Skeletal muscle tissue (tissue), 4 donors: Measurements from ENCODE around the gene DEPDC1. TPM values are rescaled to one million over a fixed set of nuclear protein-coding genes. Genes with fewer than 3 reads are reported as not detected.
A peak's percentile ranks its signal among the peaks of the same experiment; 100 is the strongest.
"Not testable (repeated sequence)": the region's sequence is repeated elsewhere in the genome, so short reads cannot be mapped to it uniquely, and the experiment has no call there.

Experiments
- H3K27ac ChIP-seq: one replicate; pipeline ENCODE4 v1.7.0; 2013; ENCODE audit warnings: mild to moderate bottlenecking, low read depth, low read length, inconsistent platforms
- H3K27me3 ChIP-seq, 3 donors: one replicate each; pipeline ENCODE4 v1.7.0; 2013; ENCODE audit warnings: low read length in 3 of 3; ENCODE audit not compliant: control insufficient read depth in 3 of 3, insufficient read depth in 3 of 3
- H3K36me3 ChIP-seq, 3 donors: one replicate each; pipeline ENCODE4 v1.7.0; 2013; ENCODE audit warnings: low read length in 3 of 3; ENCODE audit not compliant: control insufficient read depth in 3 of 3, insufficient read depth in 3 of 3
- H3K4me1 ChIP-seq, 3 donors: one replicate each; pipeline ENCODE4 v1.7.0; 2013; ENCODE audit warnings: low read length in 3 of 3, mild to moderate bottlenecking in 3 of 3; ENCODE audit not compliant: control insufficient read depth in 3 of 3, insufficient read depth in 3 of 3
- H3K4me3 ChIP-seq, 3 donors: one replicate each; pipeline ENCODE4 v1.7.0; 2013; ENCODE audit warnings: low read length in 3 of 3
- H3K9ac ChIP-seq, 3 donors: one replicate each; pipeline ENCODE4 v1.7.0; 2013; ENCODE audit warnings: low read length in 3 of 3, mild to moderate bottlenecking in 3 of 3, moderate library complexity in 2 of 3, low read depth in 1 of 3
- H3K9me3 ChIP-seq, 3 donors: one replicate each; pipeline ENCODE4 v1.7.0; 2013; ENCODE audit warnings: low read length in 3 of 3; ENCODE audit not compliant: control insufficient read depth in 3 of 3
- total RNA-seq: library from RNA; depleted of rRNA; stranded (reverse); fragments of >200 nt; gene quantifications from one replicate; pipeline ENCODE4 v1.2.3, GENCODE V29; 2014
- donor health status: Osteomylitis.

The DEPDC1 gene
- total RNA-seq, 1 donor from 2014 or later = 3.1 TPM

DNA sequence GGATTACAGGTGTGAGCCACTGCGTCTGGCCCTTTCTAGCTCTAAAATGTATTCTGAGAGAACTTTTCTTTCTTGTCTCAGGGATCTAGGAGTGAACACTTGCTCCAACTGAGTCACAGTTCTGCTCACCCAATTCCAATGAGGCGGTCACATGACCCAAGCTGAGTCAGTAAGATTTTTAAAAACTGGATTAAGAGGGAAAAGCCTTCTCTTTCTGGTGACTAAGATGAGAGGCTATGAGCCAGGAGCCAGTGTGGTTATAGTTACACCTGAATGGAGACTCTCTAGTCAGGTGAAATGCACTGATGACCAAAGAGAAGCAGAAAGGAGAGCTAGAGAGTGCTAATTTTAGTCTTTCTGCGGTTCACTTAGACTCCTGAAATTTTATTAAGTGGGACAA, 9.5 kb upstream of the DEPDC1 start:
- H3K27me3 ChIP-seq = no peaks in the 10 kb centered on the region
- H3K4me3 ChIP-seq = no peak overlapping the region
- no peaks in the 10 kb centered on the region for H3K4me1 ChIP-seq
- H3K36me3 ChIP-seq = no peaks in the 10 kb centered on the region
- H3K27ac ChIP-seq = no peak overlapping the region
- no peak overlapping the region for H3K9ac ChIP-seq
- peaks cover 0 to 1% (median 0%) of the 10 kb centered on the region in 3 donors for H3K9me3 ChIP-seq

- H3K9me3 ChIP-seq = peaks cover 0 to 1% (median 0%) of the 10 kb centered on the region in 3 donors
- no peaks in the 10 kb centered on the region for H3K36me3 ChIP-seq
- H3K27me3 ChIP-seq = no peaks in the 10 kb centered on the region
- H3K4me1 ChIP-seq = no peaks in the 10 kb centered on the region
- H3K4me3 ChIP-seq = no peak overlapping the region
- no peak overlapping the region for H3K27ac ChIP-seq
- no peak overlapping the region for H3K9ac ChIP-seq
Observed at GRCh38 chr1:68503085-68503484, 6.2 kb upstream of the DEPDC1 start.

- Histone ChIP-seq H3K4me3 (peak overlapping the region; percentile 76 to 90 (median 84)), H3K27me3 (no peaks in the 10 kb centered on the region), H3K36me3 (no peaks in the 10 kb centered on the region), H3K9ac (peak overlapping the region; percentile 41 to 77 (median 59)), H3K4me1 (peaks cover 10 to 16% (median 12%) of the 10 kb centered on the region in 3 donors), H3K27ac (no peak overlapping the region), H3K9me3 (no peaks in the 10 kb centered on the region)
Observed at GRCh38 chr1:68497358-68497698, 446 bp upstream of the DEPDC1 start.

GRCh38 chr1:68495968-68496679, 758 bp downstream of the DEPDC1 start:
- no peaks in the 10 kb centered on the region for H3K36me3 ChIP-seq
- no peaks in the 10 kb centered on the region for H3K9me3 ChIP-seq
- H3K4me3 ChIP-seq = peak overlapping the region; percentile 76 to 90 (median 84)
- peak overlapping the region; percentile 41 to 77 (median 75) for H3K9ac ChIP-seq
- H3K27ac ChIP-seq = no peak overlapping the region
- H3K4me1 ChIP-seq = peaks cover 10 to 16% (median 12%) of the 10 kb centered on the region in 3 donors
- no peaks in the 10 kb centered on the region for H3K27me3 ChIP-seq

- Histone ChIP-seq H3K27ac (no peak overlapping the region), H3K9me3 (no peaks in the 10 kb centered on the region), H3K9ac (no peak overlapping the region), H3K4me1 (peaks cover 10 to 16% (median 12%) of the 10 kb centered on the region in 3 donors), H3K27me3 (no peaks in the 10 kb centered on the region), H3K4me3 (no peak overlapping the region), H3K36me3 (no peaks in the 10 kb centered on the region)
Observed at GRCh38 chr1:68495532-68495931, 1.4 kb downstream of the DEPDC1 start.

- Histone ChIP-seq H3K27ac (no peak overlapping the region), H3K36me3 (no peaks in the 10 kb centered on the region), H3K4me3 (no peak overlapping the region), H3K9me3 (no peaks in the 10 kb centered on the region), H3K4me1 (peaks cover 10 to 16% (median 12%) of the 10 kb centered on the region in 3 donors), H3K27me3 (no peaks in the 10 kb centered on the region), H3K9ac (no peak overlapping the region)
Observed at GRCh38 chr1:68493193-68493592, 3.7 kb downstream of the DEPDC1 start.

GRCh38 chr1:68492255-68492654, 4.6 kb downstream of the DEPDC1 start:
- H3K36me3 ChIP-seq, H3K9ac ChIP-seq, H3K27me3 ChIP-seq, H3K4me3 ChIP-seq, H3K9me3 ChIP-seq, H3K27ac ChIP-seq: not testable (repeated sequence)
- peaks cover 10 to 13% (median 12%) of the 10 kb centered on the region in 3 donors for H3K4me1 ChIP-seq

GRCh38 chr1:68490046-68490651, 6.7 kb downstream of the DEPDC1 start:
- Histone ChIP-seq H3K9me3 (no peaks in the 10 kb centered on the region), H3K27me3 (no peaks in the 10 kb centered on the region), H3K9ac (no peak overlapping the region), H3K27ac (no peak overlapping the region), H3K4me3 (no peak overlapping the region), H3K36me3 (no peaks in the 10 kb centered on the region), H3K4me1 (no peaks in the 10 kb centered on the region)

GRCh38 chr1:68485431-68486022, 11.4 kb downstream of the DEPDC1 start:
- Histone ChIP-seq H3K9me3 (no peaks in the 10 kb centered on the region), H3K27ac (no peak overlapping the region), H3K36me3 (no peaks in the 10 kb centered on the region), H3K4me1 (no peaks in the 10 kb centered on the region), H3K4me3 (no peak overlapping the region), H3K27me3 (no peaks in the 10 kb centered on the region), H3K9ac (no peak overlapping the region)

- no peak overlapping the region for H3K27ac ChIP-seq
- H3K4me3 ChIP-seq = no peak overlapping the region
- no peaks in the 10 kb centered on the region for H3K27me3 ChIP-seq
- H3K9ac ChIP-seq = no peak overlapping the region
- H3K36me3 ChIP-seq = no peaks in the 10 kb centered on the region
- H3K4me1 ChIP-seq = no peaks in the 10 kb centered on the region
- H3K9me3 ChIP-seq = no peaks in the 10 kb centered on the region
Observed at GRCh38 chr1:68484618-68485017, 12.3 kb downstream of the DEPDC1 start.
